ENCODE results near the gene UPK1A.

GRCh38 chr19:35693422-35693821 is 27.1 kb downstream of the UPK1A start:
- TF ChIP-seq MAX (CRISPR knock-in tag; IDR thresholded peaks at IDR 0.05): no peak
- TF ChIP-seq NR2C2 (CRISPR knock-in tag; IDR thresholded peaks at IDR 0.05): no peak
- TF ChIP-seq FOXK1 (CRISPR knock-in tag; IDR thresholded peaks at IDR 0.05): no peak
- no peak for TF ChIP-seq CTCF (IDR thresholded peaks at IDR 0.05)
- TF ChIP-seq, protein P1, sequence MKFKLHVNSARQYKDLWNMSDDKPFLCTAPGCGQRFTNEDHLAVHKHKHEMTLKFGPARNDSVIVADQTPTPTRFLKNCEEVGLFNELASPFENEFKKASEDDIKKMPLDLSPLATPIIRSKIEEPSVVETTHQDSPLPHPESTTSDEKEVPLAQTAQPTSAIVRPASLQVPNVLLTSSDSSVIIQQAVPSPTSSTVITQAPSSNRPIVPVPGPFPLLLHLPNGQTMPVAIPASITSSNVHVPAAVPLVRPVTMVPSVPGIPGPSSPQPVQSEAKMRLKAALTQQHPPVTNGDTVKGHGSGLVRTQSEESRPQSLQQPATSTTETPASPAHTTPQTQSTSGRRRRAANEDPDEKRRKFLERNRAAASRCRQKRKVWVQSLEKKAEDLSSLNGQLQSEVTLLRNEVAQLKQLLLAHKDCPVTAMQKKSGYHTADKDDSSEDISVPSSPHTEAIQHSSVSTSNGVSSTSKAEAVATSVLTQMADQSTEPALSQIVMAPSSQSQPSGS (CRISPR knock-in tag; IDR thresholded peaks at IDR 0.05; ENCODE audit: borderline replicate concordance, low read depth): no peak
- TF ChIP-seq CREB1 (CRISPR knock-in tag; IDR thresholded peaks at IDR 0.05): no peak
- no peak for TF ChIP-seq ZNF423 (CRISPR knock-in tag; IDR thresholded peaks at IDR 0.05)
- TF ChIP-seq FOXP1 (CRISPR knock-in tag; IDR thresholded peaks at IDR 0.05; ENCODE audit: borderline replicate concordance): no peak
- no peak for TF ChIP-seq FOXP4 (CRISPR knock-in tag; IDR thresholded peaks at IDR 0.05)
- no peak for TF ChIP-seq SMAD4 (CRISPR knock-in tag; IDR thresholded peaks at IDR 0.05)
- TF ChIP-seq ZBTB43 (CRISPR knock-in tag; IDR thresholded peaks at IDR 0.05): no peak
